SK-N-SH (cell line): ENCODE data around the gene PPP1R11. TPM values are rescaled to one million over a fixed set of nuclear protein-coding genes. Genes with fewer than 3 reads are reported as not detected.

Source experiments
- CTCF ChIA-PET: fragments of 300-600, 350-600 bp; formaldehyde crosslinking; extraction: SDS; loops from one replicate; lab custom pipeline; 2021; lab: Yijun Ruan, JAX
- POLR2A ChIA-PET: fragments of 350-600 bp; sonication (Branson Sonifier 250); formaldehyde crosslinking; extraction: SDS; loops from one replicate; lab custom pipeline; 2020; ENCODE audit warnings: antibody characterized with exemption, inconsistent platforms; lab: Yijun Ruan, JAX
- DNase-seq: peaks from one replicate; pipeline ENCODE4 v3.0.0; 2012
- H2AFZ ChIP-seq: fragments of 200-600 bp; sonication (generic); 2 replicates; pipeline ENCODE4 v1.8.1; 2016; ENCODE audit warnings: antibody characterized with exemption, mild to moderate bottlenecking, low read depth
- H3F3A ChIP-seq: fragments of 200-600 bp; sonication (generic); replicated peaks from 2 replicates; pipeline ENCODE3; 2016; ENCODE audit warnings: antibody characterized with exemption, mild to moderate bottlenecking; ENCODE audit not compliant: insufficient read depth
- H3K27ac ChIP-seq, 2 experiments: fragments of 200-500 bp in 1 of 2; fragments of 200-600 bp in 1 of 2; sonication (Bioruptor generic) in 1 of 2; sonication (generic), shearing (Covaris generic) in 1 of 2; 2 replicates each; pipeline versions ENCODE4 v1.5.1 to v1.6.1; 2014 to 2016; ENCODE audit warnings: low read depth in 2 of 2, inconsistent platforms in 1 of 2, low read length in 1 of 2, mild to moderate bottlenecking in 1 of 2, mixed read lengths in 1 of 2
- H3K27me3 ChIP-seq: fragments of 200-600 bp; sonication (generic), shearing (Covaris generic); 2 replicates; pipeline ENCODE4 v1.6.1; 2016; ENCODE audit warnings: mixed run types; ENCODE audit not compliant: insufficient read depth
- H3K36me3 ChIP-seq, 2 experiments: fragments of 200-500 bp in 1 of 2; fragments of 200-600 bp in 1 of 2; sonication (Bioruptor generic) in 1 of 2; sonication (generic) in 1 of 2; replicated peaks in 1 of 2; 2 replicates each; pipeline versions ENCODE3 to v1.5.1; 2014 to 2016; ENCODE audit warnings: low read length in 1 of 2, mild to moderate bottlenecking in 1 of 2; ENCODE audit not compliant: insufficient read depth in 2 of 2, control insufficient read depth in 1 of 2
- H3K4me1 ChIP-seq, 2 experiments: fragments of 200-500 bp in 1 of 2; fragments of 200-600 bp in 1 of 2; sonication (Bioruptor generic) in 1 of 2; sonication (generic), shearing (Covaris generic) in 1 of 2; 2 replicates each; pipeline versions ENCODE4 v1.5.1 to v1.6.1; 2014 to 2016; ENCODE audit warnings: low read depth in 1 of 2, low read length in 1 of 2, mixed run types in 1 of 2; ENCODE audit not compliant: insufficient read depth in 2 of 2, control insufficient read depth in 1 of 2
- H3K4me2 ChIP-seq: fragments of 200-600 bp; sonication (generic), shearing (Covaris generic); 2 replicates; pipeline ENCODE4 v1.6.1; 2017; ENCODE audit warnings: mixed run types
- H3K4me3 ChIP-seq, 2 experiments: fragments of 200-500 bp in 1 of 2; fragments of 200-600 bp in 1 of 2; sonication (Bioruptor generic) in 1 of 2; sonication (generic), shearing (Covaris generic) in 1 of 2; 2 replicates each; pipeline versions ENCODE4 v1.5.1 to v1.8.1; 2014 to 2016; ENCODE audit warnings: low read depth in 2 of 2, inconsistent platforms in 1 of 2, low read length in 1 of 2, mild to moderate bottlenecking in 1 of 2, mixed read lengths in 1 of 2, moderate library complexity in 1 of 2
- H3K79me2 ChIP-seq: fragments of 200-600 bp; sonication (generic); 2 replicates; pipeline ENCODE4 v1.8.1; 2017; ENCODE audit warnings: mild to moderate bottlenecking; ENCODE audit not compliant: insufficient read depth
- H3K9ac ChIP-seq: fragments of 200-600 bp; sonication (generic); 2 replicates; pipeline ENCODE4 v1.6.1; 2017; ENCODE audit warnings: mixed run types
- H3K9me2 ChIP-seq: fragments of 200-600 bp; sonication (generic); 2 replicates; pipeline ENCODE4 v1.6.1; 2017; ENCODE audit warnings: mixed run types
- H3K9me3 ChIP-seq: fragments of 200-600 bp; sonication (generic); 2 replicates; pipeline ENCODE4 v1.6.1; 2017; ENCODE audit warnings: mixed run types, mild to moderate bottlenecking, moderate library complexity
- H4K20me1 ChIP-seq: fragments of 200-600 bp; sonication (generic); 2 replicates; pipeline ENCODE4 v1.6.1; 2017; ENCODE audit warnings: mild to moderate bottlenecking, mixed run types; ENCODE audit not compliant: insufficient read depth
- GABPA ChIP-seq: IDR thresholded peaks from 2 replicates; pipeline ENCODE4 v1.4.0; 2012; ENCODE audit warnings: low read depth, mild to moderate bottlenecking
- GATA2 ChIP-seq: sonication (generic); formaldehyde crosslinking; IDR thresholded peaks from 2 replicates; pipeline ENCODE4 v1.5.0; 2020; ENCODE audit warnings: mild to moderate bottlenecking, missing genetic modification reagents
- IRF3 ChIP-seq: fragments of 150-350 bp; IDR thresholded peaks from 2 replicates; pipeline ENCODE4 v1.6.1; 2016; ENCODE audit warnings: mild to moderate bottlenecking, low read depth, low read length
- NFIC ChIP-seq: IDR thresholded peaks from 2 replicates; pipeline ENCODE4 v1.4.0; 2012; ENCODE audit warnings: borderline replicate concordance
- NRF1 ChIP-seq: IDR thresholded peaks from 2 replicates; pipeline ENCODE4 v1.6.1; 2012; ENCODE audit warnings: low read depth, mild to moderate bottlenecking, low read length
- RFX5 ChIP-seq: IDR thresholded peaks from 2 replicates; pipeline ENCODE4 v1.6.1; 2012; ENCODE audit warnings: mild to moderate bottlenecking, improper control_type of control experiment, low read length
- TAF1 ChIP-seq: IDR thresholded peaks from 2 replicates; pipeline ENCODE4 v1.6.1; 2012; ENCODE audit warnings: low read depth, mild to moderate bottlenecking, low read length, moderate library complexity, borderline replicate concordance
- TCF12 ChIP-seq: IDR thresholded peaks from 2 replicates; pipeline ENCODE4 v1.4.0; 2012
- WGBS: methylation state at CpG from one replicate; pipeline ENCODE4 v1.1.6; 2017; ENCODE audit warnings: low lambda C conversion rate; 5-methylcytosine and 5-hydroxymethylcytosine counted together
- polyA plus RNA-seq, 3 experiments: library from polyadenylated mRNA; depleted of rRNA; stranded (reverse); fragments of >200 nt; gene quantifications; 2 replicates each; pipeline ENCODE4 v1.2.3, GENCODE V29; 2012
- TF ChIP-seq, protein P1 (sequence below): fragments of 150-350 bp; IDR thresholded peaks from 2 replicates; pipeline ENCODE4 v1.6.1; 2017; ENCODE audit warnings: antibody characterized with exemption, low read length, low read depth, borderline replicate concordance

The PPP1R11 gene
- polyA plus RNA-seq, 1 of the 3 experiments (the other 2 are of a cell fraction) = 46.8 TPM

- TF ChIP-seq IRF3 = no peak
- TF ChIP-seq RFX5 = no peak
- no peak for TF ChIP-seq GABPA
- no peak for TF ChIP-seq NFIC
- TF ChIP-seq, protein P1, sequence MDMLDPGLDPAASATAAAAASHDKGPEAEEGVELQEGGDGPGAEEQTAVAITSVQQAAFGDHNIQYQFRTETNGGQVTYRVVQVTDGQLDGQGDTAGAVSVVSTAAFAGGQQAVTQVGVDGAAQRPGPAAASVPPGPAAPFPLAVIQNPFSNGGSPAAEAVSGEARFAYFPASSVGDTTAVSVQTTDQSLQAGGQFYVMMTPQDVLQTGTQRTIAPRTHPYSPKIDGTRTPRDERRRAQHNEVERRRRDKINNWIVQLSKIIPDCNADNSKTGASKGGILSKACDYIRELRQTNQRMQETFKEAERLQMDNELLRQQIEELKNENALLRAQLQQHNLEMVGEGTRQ = no peak
- TF ChIP-seq TCF12 = no peak
- Histone ChIP-seq H2AFZ (no peak overlapping the region), H3K79me2 (no peaks in the 10 kb centered on the region), H3K4me1 (peaks cover 5 to 11% of the 10 kb centered on the region in 2 experiments; a peak in 2 of 4 replicates), H3K9me3 (no peaks in the 10 kb centered on the region), H3K4me2 (no peak overlapping the region), H3F3A (peaks cover 6% of the 10 kb centered on the region), H3K27ac (no peak overlapping the region), H3K9ac (no peak overlapping the region), H3K27me3 (peaks cover 66% of the 10 kb centered on the region), H3K36me3 (no peaks in the 10 kb centered on the region), H4K20me1 (no peaks in the 10 kb centered on the region), H3K9me2 (no peaks in the 10 kb centered on the region), H3K4me3 (no peak overlapping the region)
- DNase-seq = no peak
- CTCF ChIA-PET = interaction anchor here (1.1 to 8.9 kb wide), 11 partner anchors 11 to 256 kb away, joined by 3 to 207 read pairs (median 10); partner anchors contain the start of gene TRIM40
- WGBS = 32% methylated on average over 2 of the region's 2 CpGs
- POLR2A ChIA-PET = interaction anchor here (0.7 kb wide), 1 partner anchor 31 kb away, joined by 3 read pairs; no protein-coding TSS in a partner anchor
Measured at GRCh38 chr6:30104661-30105060, 37.7 kb downstream of the PPP1R11 start.

DNA sequence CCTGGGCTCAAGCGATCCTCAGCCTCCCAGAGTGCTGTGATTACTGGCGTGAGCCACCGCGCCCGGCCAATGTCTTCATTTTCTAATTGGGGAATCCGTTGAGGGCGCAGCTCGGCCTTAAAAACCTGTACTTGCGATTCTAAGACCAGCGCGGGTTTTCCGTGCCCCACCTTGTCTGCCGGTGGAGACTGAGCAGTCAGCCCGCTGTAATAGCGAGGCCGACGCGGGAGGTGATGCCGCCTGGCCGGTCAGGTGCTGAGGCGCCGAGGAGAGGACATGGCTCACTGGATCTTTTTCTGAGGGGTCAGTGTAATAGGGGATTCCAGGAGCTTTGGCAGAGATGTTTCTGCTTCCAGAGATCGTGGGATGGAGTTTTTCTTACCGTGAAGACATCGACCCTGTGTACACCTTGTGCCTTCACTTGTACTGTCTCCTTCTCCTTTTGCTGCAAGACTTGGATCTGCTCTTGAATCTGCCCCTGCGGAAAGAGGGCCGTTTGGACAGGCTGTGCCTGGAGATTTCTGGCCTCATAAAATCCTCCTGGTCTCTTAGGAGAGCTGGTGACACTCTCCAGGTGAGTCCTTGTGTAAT is 44.4 kb downstream of the PPP1R11 start:
- H3K9me2 ChIP-seq = no peaks in the 10 kb centered on the region
- H3K27me3 ChIP-seq = peaks cover 66% of the 10 kb centered on the region
- 22% methylated on average over 25 of the region's 27 CpGs for WGBS
- peaks cover 4% of the 10 kb centered on the region for H3F3A ChIP-seq
- POLR2A ChIA-PET = no interaction called here
- no peak overlapping the region for H3K27ac ChIP-seq
- H3K4me1 ChIP-seq = no peaks in the 10 kb centered on the region
- no peaks in the 10 kb centered on the region for H4K20me1 ChIP-seq
- no peak overlapping the region for H3K9ac ChIP-seq
- no peaks in the 10 kb centered on the region for H3K36me3 ChIP-seq
- H3K79me2 ChIP-seq = no peaks in the 10 kb centered on the region
- H2AFZ ChIP-seq = no peak overlapping the region
- TF ChIP-seq GATA2 (CRISPR knock-in tag) = no peak
- no peak for TF ChIP-seq TCF12
- TF ChIP-seq TAF1 = no peak
- TF ChIP-seq NRF1 = no peak
- TF ChIP-seq, all 33 proteins: peak for 0
- no peaks in the 10 kb centered on the region for H3K9me3 ChIP-seq
- CTCF ChIA-PET = interaction anchor here (0.8 to 2.7 kb wide), 7 partner anchors 8 to 373 kb away, joined by 3 to 15 read pairs (median 5); no protein-coding TSS in a partner anchor
- no peak overlapping the region for H3K4me2 ChIP-seq
- no peak for DNase-seq
- H3K4me3 ChIP-seq = no peak overlapping the region
